HG03108 (cell line): ENCODE results near the gene NOC2L.

Source experiments
- ATAC-seq: cut with Tn5 transposase; IDR thresholded peaks from one replicate; pipeline ENCODE4 v1.9.1; 2021; ENCODE audit warnings: moderate library complexity; ENCODE audit not compliant: unreplicated experiment

NOC2L gene

DNA sequence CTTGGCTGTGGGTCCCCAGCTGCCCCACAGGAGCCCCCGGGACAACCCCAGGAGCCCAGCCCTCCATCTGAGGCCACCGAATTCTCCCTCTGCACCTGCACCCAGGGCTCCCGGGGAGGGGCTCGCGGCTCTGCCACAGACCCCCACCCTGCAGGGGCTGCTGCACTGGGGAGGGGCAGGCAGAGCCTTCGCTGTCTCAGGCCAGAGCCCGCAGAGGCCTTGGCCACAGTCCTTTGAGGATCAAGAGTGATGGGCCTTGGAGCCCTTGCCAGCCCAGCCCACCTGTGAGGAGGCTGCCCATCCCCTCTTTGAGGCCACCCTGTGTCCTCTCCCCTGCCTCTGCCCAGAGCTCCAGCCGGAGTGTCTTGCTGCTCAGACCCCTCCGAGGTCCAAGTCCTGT, 16.3 kb upstream of the NOC2L start:
- ATAC-seq = no peak

DNA sequence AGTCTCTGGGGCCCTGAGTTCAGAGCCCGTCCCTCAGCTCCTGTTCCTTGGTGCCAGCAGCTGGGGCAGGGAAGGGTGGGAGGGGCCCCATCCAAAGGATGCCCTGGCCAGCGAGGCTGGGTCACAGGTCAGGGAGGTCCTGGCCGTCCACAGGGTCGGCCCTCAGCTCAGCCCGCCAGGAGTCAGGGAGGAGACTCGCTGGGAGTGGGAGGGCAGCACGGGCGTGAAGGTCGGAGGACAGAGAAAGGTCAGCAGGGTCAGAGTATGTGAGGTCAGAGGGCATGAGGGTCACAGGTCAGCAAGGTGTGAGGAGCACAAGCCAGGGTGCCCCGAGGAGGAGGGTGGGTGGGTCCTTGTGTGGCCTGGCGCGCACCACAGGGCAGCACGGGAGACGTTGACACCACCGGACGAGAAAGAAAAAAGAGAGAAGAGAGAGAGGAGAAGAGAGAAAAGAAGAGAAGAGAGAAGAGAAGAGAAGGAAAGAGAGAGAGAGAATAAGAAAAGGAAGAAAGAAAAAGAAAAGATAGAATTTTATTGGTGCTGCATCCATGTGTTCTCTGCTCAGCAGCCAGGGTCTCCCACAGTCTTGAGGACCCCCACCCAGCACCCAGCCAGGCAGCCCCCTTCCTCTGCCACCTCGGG, 15.8 kb upstream of the NOC2L start:
- no peak for ATAC-seq

DNA sequence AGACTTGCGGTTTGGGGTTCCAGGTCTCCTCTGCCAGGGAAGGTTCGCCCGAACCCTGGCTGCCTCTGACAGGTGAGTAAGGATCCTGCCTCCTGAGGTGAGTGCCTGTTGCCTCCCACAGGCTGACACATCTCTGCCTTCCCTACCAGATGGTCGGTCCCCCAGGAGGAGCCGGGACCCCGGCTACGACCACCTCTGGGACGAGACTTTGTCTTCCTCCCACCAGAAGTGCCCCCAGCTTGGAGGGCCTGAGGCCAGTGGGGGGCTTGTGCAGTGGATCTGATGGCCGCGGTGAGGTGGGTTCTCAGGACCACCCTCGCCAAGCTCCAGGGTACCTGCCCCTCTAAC, 15.2 kb upstream of the NOC2L start:
- no peak for ATAC-seq

- no peak for ATAC-seq
These were observed 14.6 kb upstream of the NOC2L start for GRCh38 chr1:973459-974292.

- ATAC-seq = no peak
These were observed 13.8 kb upstream of the NOC2L start for GRCh38 chr1:972726-973458.

DNA sequence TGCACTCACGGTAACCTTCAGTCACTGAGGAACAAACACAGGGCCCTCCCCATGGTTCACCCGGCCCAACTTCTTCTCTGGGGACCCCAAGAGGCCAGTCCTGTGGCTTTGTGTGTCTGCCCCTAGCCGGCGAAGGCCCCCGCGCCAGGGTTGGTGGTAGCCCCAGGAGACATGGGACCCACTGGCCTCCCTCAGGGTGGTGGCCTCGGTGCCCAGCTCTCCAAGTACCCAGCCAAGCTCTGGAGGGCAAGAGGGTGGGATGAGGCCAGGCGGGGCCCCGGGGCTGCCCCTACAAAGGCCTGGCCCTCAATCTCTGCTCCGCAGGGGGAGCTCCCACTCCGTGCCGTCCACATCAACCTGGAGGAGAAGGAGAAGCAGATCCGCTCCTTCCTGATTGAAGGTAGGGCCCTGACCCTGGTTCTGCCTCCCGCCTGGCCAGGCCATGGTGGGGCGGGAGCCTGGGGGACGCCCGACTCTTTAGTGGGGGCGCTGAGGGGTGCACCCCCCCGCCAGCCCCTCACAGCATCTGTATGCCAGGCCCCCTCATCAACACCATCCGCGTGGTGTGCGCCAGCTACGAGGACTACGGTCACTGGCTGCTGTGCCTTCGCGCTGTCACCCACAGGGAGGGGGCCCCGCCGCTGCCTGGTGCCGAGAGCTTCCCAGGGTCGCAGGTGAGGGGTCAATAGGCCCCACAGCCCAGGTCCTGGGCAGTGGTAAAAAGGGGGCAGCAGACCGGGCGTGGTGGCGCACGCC, 12.9 kb upstream of the NOC2L start:
- ATAC-seq = no peak

DNA sequence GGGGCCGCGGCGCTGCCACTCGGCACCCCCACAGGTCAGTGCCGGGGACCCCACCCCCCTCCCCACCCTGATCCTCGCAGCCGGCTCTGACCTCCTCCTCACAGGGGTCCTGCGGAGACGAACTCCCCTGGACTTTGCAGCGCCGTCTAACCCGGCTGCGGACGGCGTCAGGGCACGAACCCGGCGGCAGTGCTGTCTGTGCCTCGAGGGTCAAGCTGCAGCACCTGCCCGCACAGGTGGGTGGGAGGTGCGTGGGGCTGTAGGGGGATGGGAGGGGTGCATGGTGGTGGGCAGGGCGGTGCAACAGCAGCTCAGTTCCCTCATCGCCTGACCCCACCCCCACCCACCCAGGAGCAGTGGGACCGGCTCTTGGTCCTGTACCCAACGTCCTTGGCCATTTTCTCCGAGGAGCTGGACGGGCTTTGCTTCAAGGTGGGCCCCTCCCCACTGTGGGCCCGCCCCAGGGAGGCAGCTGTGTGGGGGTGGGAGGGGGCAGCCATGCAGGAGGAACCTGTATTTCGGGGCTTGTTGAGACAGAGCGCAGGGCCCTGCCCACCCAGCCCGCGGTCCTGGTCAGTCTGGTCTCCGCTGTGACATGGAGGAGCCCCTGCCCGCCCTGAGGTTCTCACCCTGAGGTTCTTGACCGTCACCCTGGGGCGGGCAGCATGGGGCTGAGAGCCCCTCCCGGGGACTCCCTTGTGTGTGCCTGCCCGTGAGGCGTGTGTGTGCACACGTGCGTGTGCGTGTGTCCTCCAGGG, 12.1 kb upstream of the NOC2L start:
- ATAC-seq = no peak

DNA sequence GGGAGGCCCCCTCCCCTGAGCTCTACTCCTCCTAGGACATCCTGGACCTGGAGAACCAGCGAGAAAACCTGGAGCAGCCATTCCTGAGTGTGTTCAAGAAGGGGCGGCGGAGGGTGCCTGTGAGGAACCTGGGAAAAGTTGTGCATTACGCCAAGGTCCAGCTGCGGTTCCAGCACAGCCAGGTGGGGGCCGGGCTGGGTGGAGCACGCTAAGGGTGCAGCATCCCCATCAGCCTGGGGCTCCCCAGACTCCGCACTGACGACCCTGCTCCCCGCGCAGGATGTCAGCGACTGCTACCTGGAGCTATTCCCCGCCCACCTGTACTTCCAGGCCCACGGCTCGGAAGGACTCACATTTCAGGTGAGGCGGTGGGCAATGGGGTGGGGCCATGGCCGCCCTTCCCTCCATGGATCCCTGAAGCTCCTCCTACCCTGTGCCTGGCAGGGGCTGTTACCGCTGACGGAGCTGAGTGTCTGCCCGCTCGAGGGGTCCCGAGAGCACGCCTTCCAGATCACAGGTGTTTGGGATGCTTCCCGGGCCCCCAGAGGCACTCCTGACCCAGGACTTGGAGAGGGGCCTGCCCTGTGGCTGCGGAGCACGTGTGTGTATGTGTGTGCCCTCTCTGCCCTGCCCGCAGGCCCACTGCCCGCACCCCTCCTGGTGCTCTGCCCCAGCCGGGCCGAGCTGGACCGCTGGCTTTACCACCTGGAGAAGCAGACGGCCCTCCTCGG, 11.4 kb upstream of the NOC2L start:
- ATAC-seq = no peak

- ATAC-seq = no peak
These were observed 10.3 kb upstream of the NOC2L start for GRCh38 chr1:969260-969855.

- ATAC-seq = no peak
These were observed 8.6 kb upstream of the NOC2L start for GRCh38 chr1:967466-968343.

GRCh38 chr1:966704-967300, 7.7 kb upstream of the NOC2L start:
- ATAC-seq = peak; percentile 65

GRCh38 chr1:966135-966703, 7.2 kb upstream of the NOC2L start, which contains the start of gene PLEKHN1:
Gene PLEKHN1, plus strand, starts transcription at chr1:966482. Its CDS starts 50 bp downstream, at chr1:966532.
- peak; percentile 33 for ATAC-seq

DNA sequence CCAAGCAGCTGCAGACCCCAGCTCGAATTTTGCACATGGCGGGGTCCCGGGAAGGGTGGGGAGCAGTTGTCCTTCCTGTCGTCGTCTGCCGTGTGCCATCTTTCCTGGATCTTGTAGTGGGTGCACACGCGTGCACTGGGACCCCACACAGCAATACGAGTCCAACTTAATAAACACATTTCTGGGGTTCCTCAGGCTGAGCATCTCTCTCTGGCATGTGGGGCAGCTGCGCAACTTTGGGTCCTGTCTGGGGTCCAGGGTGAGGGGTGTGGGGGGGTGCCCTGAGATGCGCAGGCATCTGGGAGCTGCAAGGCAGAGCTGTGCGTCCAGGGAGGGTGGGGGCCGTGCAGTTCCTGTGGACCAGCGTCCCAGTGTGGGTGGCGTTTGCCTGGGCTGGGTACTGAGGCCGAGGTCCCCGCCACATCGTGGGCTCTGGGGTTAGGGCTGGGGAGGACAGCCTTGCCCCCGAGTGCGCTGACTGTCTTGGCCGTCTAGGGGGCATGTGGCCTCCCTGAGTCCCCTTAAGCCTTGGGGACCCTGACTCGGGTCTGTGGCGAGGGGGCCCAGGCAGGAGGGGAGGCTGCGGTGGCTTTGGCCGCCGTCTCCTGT, 6.6 kb upstream of the NOC2L start:
- ATAC-seq = no peak

DNA sequence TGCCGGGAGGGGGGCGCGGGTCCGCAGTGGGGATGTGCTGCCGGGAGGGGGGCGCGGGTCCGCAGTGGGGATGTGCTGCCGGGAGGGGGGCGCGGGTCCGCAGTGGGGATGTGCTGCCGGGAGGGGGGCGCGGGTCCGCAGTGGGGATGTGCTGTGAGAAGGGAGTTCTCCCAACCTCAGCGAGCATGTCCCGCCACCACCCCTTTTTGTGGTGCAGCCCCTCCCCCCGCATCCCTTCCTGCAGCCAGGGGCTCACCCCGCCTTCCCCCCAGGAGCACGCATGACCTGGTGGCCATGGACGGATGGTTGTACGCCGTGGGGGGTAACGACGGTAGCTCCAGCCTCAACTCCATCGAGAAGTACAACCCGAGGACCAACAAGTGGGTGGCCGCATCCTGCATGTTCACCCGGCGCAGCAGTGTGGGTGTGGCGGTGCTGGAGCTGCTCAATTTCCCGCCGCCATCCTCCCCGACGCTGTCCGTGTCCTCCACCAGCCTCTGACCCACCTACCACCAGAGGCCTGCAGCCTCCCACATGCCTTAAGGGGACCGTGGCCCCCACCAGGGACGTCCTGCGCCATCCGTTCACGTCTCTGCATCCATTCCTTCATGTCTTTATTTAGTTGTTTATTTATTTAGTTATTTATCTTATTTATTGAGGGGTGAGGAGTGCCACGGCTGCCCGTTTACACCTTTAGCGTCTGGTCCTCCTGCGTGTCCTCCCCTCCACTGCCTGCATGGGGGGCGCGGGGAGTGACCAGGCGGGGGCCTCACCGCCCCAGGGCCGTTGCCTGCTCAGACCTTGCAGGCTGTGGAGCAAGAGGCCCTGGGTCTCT, 5.9 kb upstream of the NOC2L start:
- no peak for ATAC-seq

DNA sequence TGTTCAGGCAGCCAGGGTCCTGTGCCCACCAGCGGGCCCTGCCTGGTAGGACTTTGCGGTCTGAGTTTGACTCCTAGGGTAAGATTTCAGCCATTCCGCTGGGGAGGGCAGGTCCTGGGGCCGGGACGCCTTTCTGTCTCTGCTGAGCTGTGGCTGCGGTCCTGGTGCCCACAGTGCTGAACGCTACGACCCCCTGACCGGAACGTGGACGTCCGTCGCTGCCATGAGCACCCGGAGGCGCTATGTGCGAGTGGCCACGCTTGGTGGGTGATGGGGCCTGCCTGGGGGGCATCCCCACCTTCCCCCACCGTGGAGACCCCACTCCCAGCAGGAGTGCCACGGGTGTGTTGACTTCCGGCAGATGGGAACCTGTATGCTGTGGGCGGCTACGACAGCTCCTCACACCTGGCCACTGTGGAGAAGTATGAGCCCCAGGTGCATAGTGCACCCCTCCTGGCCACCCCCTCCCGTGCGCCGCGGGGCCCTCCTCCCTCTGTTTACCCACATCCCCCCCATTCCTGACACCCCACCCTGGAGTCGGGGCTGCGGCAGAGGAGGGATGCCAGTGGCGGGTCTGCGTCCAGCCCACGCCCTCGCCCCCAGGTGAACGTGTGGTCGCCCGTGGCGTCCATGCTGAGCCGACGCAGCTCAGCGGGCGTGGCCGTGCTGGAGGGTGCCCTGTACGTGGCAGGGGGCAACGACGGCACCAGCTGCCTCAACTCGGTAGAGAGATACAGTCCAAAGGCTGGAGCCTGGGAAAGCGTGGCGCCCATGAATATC, 4.9 kb upstream of the NOC2L start:
- ATAC-seq = no peak

DNA sequence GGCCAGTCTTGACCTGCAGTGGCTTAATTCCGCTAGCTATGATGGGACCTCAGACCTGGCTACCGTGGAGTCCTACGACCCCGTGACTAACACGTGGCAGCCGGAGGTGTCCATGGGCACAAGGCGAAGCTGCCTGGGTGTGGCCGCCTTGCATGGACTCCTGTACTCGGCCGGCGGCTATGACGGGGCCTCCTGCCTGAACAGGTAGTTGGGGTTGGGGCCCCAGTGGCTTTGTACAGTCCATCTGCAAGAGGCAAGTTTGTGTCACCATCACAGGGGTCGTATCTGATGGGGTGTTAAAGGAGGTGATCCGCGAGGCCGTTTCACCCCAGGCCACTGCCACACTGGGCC, 4.2 kb upstream of the NOC2L start:
- no peak for ATAC-seq
